HCT116 (cell line): ENCODE results near the gene MAGIX. TPM values are rescaled to one million over a fixed set of nuclear protein-coding genes. Genes with fewer than 3 reads are reported as not detected.

Source experiments
- ATAC-seq: fragments of 200-7000 bp; cut with Tn5 transposase; 2 replicates; pipeline ENCODE4 v1.9.1; 2020; ENCODE audit warnings: mild to moderate bottlenecking, moderate library complexity
- BruUV-seq: library from RNA; stranded (reverse); fragments of 400-500 nt; replicated peaks from 2 replicates; lab custom pipeline; 2021; lab: Mats Ljungman, UMichigan
- CTCF ChIA-PET: fragments of 300-600 bp; sonication (Branson Sonifier 250); formaldehyde crosslinking; loops from one replicate; lab custom pipeline; 2021; ENCODE audit warnings: antibody characterized with exemption; lab: Charles Lee
- POLR2A ChIA-PET: fragments of 300-600, 350-600 bp; sonication (Branson Sonifier 250); formaldehyde crosslinking; loops from one replicate; lab custom pipeline; 2021; ENCODE audit warnings: antibody characterized with exemption; lab: Charles Lee
- RAD21 ChIA-PET, 2 experiments: fragments of 300-600 bp; sonication (Branson Sonifier 250); formaldehyde crosslinking; loops; one replicate each; lab custom pipeline; 2023; ENCODE audit warnings: low total read pairs in 2 of 2; ENCODE audit not compliant: uncharacterized antibody in 2 of 2, unreplicated experiment in 2 of 2, low non-redundant PET in 1 of 2; lab: Charles Lee
- DNase-seq: peaks from one replicate; pipeline ENCODE4 v3.0.0-alpha.2; 2010; ENCODE audit warnings: low read depth, low spot score
- H2AFZ ChIP-seq: fragments of 200-600 bp; shearing (Covaris generic), sonication (generic); 2 replicates; pipeline ENCODE4 v1.6.1; 2017; ENCODE audit warnings: low read depth, mixed run types, mixed read lengths, antibody characterized with exemption, low read length; ENCODE audit not compliant: poor library complexity, severe bottlenecking
- H3K27ac ChIP-seq: 2 replicates; pipeline ENCODE4 v1.5.1; 2012; ENCODE audit warnings: low read depth, low read length
- H3K27me3 ChIP-seq: fragments of 200-600 bp; sonication (generic); 2 replicates; pipeline ENCODE4 v1.6.1; 2016; ENCODE audit warnings: mixed run types, low read length, mixed read lengths; ENCODE audit not compliant: insufficient read depth
- H3K36me3 ChIP-seq, 2 experiments: fragments of 200-500 bp in 1 of 2; fragments of 200-600 bp in 1 of 2; sonication (Bioruptor generic) in 1 of 2; sonication (generic) in 1 of 2; 2 replicates each; pipeline versions ENCODE4 v1.5.1 to v1.6.1; 2014 to 2016; ENCODE audit warnings: low read length in 2 of 2, inconsistent platforms in 1 of 2, mixed read lengths in 1 of 2, mixed run types in 1 of 2; ENCODE audit not compliant: insufficient read depth in 2 of 2, control insufficient read depth in 1 of 2
- H3K4me1 ChIP-seq, 2 experiments: fragments of 200-600 bp in 1 of 2; sonication (generic) in 1 of 2; 2 replicates each; pipeline versions ENCODE4 v1.5.1 to v1.6.1; 2012 to 2017; ENCODE audit warnings: low read length in 2 of 2, inconsistent platforms in 1 of 2, mild to moderate bottlenecking in 1 of 2, mixed read lengths in 1 of 2, mixed run types in 1 of 2, moderate library complexity in 1 of 2; ENCODE audit not compliant: insufficient read depth in 2 of 2, control insufficient read depth in 1 of 2
- H3K4me2 ChIP-seq: fragments of 200-600 bp; sonication (generic); 2 replicates; pipeline ENCODE4 v1.6.1; 2017; ENCODE audit warnings: mixed run types, low read length, mixed read lengths
- H3K4me3 ChIP-seq, 2 experiments: fragments of 200-600 bp in 1 of 2; sonication (generic) in 1 of 2; replicated peaks in 1 of 2; 2 replicates each; pipeline ENCODE4 v1.5.1; 2011 to 2016; ENCODE audit warnings: low read length in 2 of 2, control low read depth in 1 of 2, low read depth in 1 of 2, mild to moderate bottlenecking in 1 of 2, mixed read lengths in 1 of 2, mixed run types in 1 of 2
- H3K79me2 ChIP-seq: fragments of 200-600 bp; sonication (generic); 2 replicates; pipeline ENCODE4 v1.6.1; 2017; ENCODE audit warnings: mild to moderate bottlenecking, mixed run types, low read length, moderate library complexity, mixed read lengths; ENCODE audit not compliant: insufficient read depth
- H3K9ac ChIP-seq: fragments of 200-600 bp; sonication (generic); 2 replicates; pipeline ENCODE4 v1.6.1; 2016; ENCODE audit warnings: low read length, mixed read lengths
- H3K9me2 ChIP-seq: fragments of 200-600 bp; sonication (generic), shearing (Covaris generic); 2 replicates; pipeline ENCODE4 v1.6.1; 2017; ENCODE audit warnings: mixed run types, mild to moderate bottlenecking, moderate library complexity; ENCODE audit not compliant: insufficient read depth
- H3K9me3 ChIP-seq, 2 experiments: fragments of 200-500 bp in 1 of 2; fragments of 200-600 bp in 1 of 2; sonication (Bioruptor generic) in 1 of 2; sonication (generic) in 1 of 2; 2 replicates each; pipeline ENCODE4 v1.6.1; 2014 to 2017; ENCODE audit warnings: low read length in 2 of 2, mixed read lengths in 2 of 2, inconsistent platforms in 1 of 2, low read depth in 1 of 2, mild to moderate bottlenecking in 1 of 2, mixed run types in 1 of 2, moderate library complexity in 1 of 2; ENCODE audit not compliant: control insufficient read depth in 1 of 2, insufficient read depth in 1 of 2
- H4K20me1 ChIP-seq: fragments of 200-600 bp; sonication (generic), shearing (Covaris generic); 2 replicates; pipeline ENCODE4 v1.6.1; 2017; ENCODE audit warnings: mixed run types, mild to moderate bottlenecking, moderate library complexity; ENCODE audit not compliant: insufficient read depth
- CBX3 ChIP-seq: IDR thresholded peaks from 2 replicates; pipeline ENCODE4 v1.6.1; 2012; ENCODE audit warnings: low read depth
- CEBPB ChIP-seq: IDR thresholded peaks from 2 replicates; pipeline ENCODE4 v1.6.1; 2012; ENCODE audit warnings: low read depth
- CTCF ChIP-seq, 3 experiments: fragments of 200-600 bp in 1 of 3; sonication (generic) in 1 of 3; IDR thresholded peaks in 2 of 3; conservative IDR thresholded peaks in 1 of 3; 2 replicates each; pipeline ENCODE4 v1.5.1; 2012 to 2017; ENCODE audit warnings: low read depth in 2 of 3, low read length in 2 of 3, antibody characterized with exemption in 1 of 3, borderline replicate concordance in 1 of 3, control low read depth in 1 of 3, mild to moderate bottlenecking in 1 of 3, mixed read lengths in 1 of 3, mixed run types in 1 of 3, moderate library complexity in 1 of 3; ENCODE audit not compliant: insufficient read depth in 1 of 3
- EZH2 ChIP-seq: fragments of 200-600 bp; sonication (generic); IDR thresholded peaks from 2 replicates; pipeline ENCODE4 v1.6.1; 2017; ENCODE audit warnings: antibody characterized with exemption, mixed run types
- FOSL1 ChIP-seq: IDR thresholded peaks from 2 replicates; pipeline ENCODE4 v1.6.1; 2012; ENCODE audit warnings: low read depth
- MAX ChIP-seq: IDR thresholded peaks from 2 replicates; pipeline ENCODE4 v1.6.1; 2012
- SIN3A ChIP-seq: IDR thresholded peaks from 2 replicates; pipeline ENCODE4 v1.6.1; 2012; ENCODE audit warnings: low read depth
- YY1 ChIP-seq: IDR thresholded peaks from 2 replicates; pipeline ENCODE4 v1.6.1; 2011; ENCODE audit warnings: low read length, low read depth, moderate library complexity, mild to moderate bottlenecking; ENCODE audit not compliant: insufficient replicate concordance; ENCODE audit errors: extremely low read depth
- ZFX ChIP-seq: fragments of 450-650 bp; IDR thresholded peaks from 2 replicates; pipeline ENCODE4 v1.6.1; 2017
- intact Hi-C: fragments of 100-400 bp; cut with micrococcal nuclease; formaldehyde crosslinking; loops from 2 replicates; pipeline ENCODE4 v1.10.0; 2022
- total RNA-seq: library from RNA; stranded (reverse); gene quantifications from one replicate; pipeline ENCODE4 v1.2.1, GENCODE V29; 2021; ENCODE audit not compliant: unreplicated experiment

MAGIX gene
- total RNA-seq, 1 experiment from 2014 or later, result 2.6 TPM

GRCh38 chrX:49155900-49156837 lies 6.4 kb upstream of the MAGIX start:
- ATAC-seq, result peak; percentile 89
- H3K4me2 ChIP-seq, result peak overlapping the region; percentile 74
- no peaks in the 10 kb centered on the region for H3K36me3 ChIP-seq
- peak overlapping the region; percentile 80 for H3K27ac ChIP-seq
- no peaks in the 10 kb centered on the region for H3K9me3 ChIP-seq
- no TSS peak for BruUV-seq
- no peaks in the 10 kb centered on the region for H3K9me2 ChIP-seq
- H2AFZ ChIP-seq, result no peak overlapping the region
- peak overlapping the region; percentile 61 for H3K9ac ChIP-seq
- TF ChIP-seq CTCF (IDR thresholded peaks at IDR 0.05 in 2 of 3, conservative IDR thresholded peaks at IDR 0.05 in 1 of 3; ENCODE audit: borderline replicate concordance in 1 of 3, insufficient read depth in 1 of 3, low read depth in 2 of 3, low read length in 2 of 3), result peak in 2 of 3 experiments; percentile 53 to 71; a peak in 4 of 6 replicates
- no peak for TF ChIP-seq EZH2
- ChIA-PET RAD21 (no interaction called here), POLR2A (interaction anchor here (1.5 to 2.6 kb wide), 3 partner anchors 10 to 35 kb away, joined by 6 to 11 read pairs (median 7); no protein-coding TSS in a partner anchor), CTCF (interaction anchor here (0.6 to 1.8 kb wide), 9 partner anchors 8 to 113 kb away, joined by 3 to 20 read pairs (median 6); partner anchors contain the start of gene TFE3)
- H3K4me1 ChIP-seq, result peaks cover 3 to 32% of the 10 kb centered on the region in 2 experiments
- peak; percentile 51 for DNase-seq
- intact Hi-C loops, result no loop called here
- H3K4me3 ChIP-seq, result peak overlapping the region; percentile 43 to 57
- H4K20me1 ChIP-seq, result no peaks in the 10 kb centered on the region
- no peaks in the 10 kb centered on the region for H3K27me3 ChIP-seq
- no peaks in the 10 kb centered on the region for H3K79me2 ChIP-seq

GRCh38 chrX:49157194-49157593 lies 5.4 kb upstream of the MAGIX start:
- Histone ChIP-seq H3K27ac (no peak overlapping the region), H3K36me3 (no peaks in the 10 kb centered on the region), H3K9ac (no peak overlapping the region), H3K9me2 (no peaks in the 10 kb centered on the region), H3K9me3 (no peaks in the 10 kb centered on the region), H2AFZ (no peak overlapping the region), H3K79me2 (no peaks in the 10 kb centered on the region), H3K4me3 (no peak overlapping the region), H3K27me3 (no peaks in the 10 kb centered on the region), H3K4me2 (no peak overlapping the region), H4K20me1 (no peaks in the 10 kb centered on the region), H3K4me1 (peaks cover 3 to 32% of the 10 kb centered on the region in 2 experiments)
- CTCF ChIA-PET, result no interaction called here
- RAD21 ChIA-PET, result no interaction called here
- DNase-seq (no peak), ATAC-seq (no peak)
- TF ChIP-seq EZH2 (no peak), MAX (no peak), SIN3A (no peak), ZFX (no peak), CTCF (IDR thresholded peaks at IDR 0.05 in 2 of 3, conservative IDR thresholded peaks at IDR 0.05 in 1 of 3; ENCODE audit: borderline replicate concordance in 1 of 3, insufficient read depth in 1 of 3, low read depth in 2 of 3, low read length in 2 of 3) (no peak), YY1 (no peak), CEBPB (no peak), FOSL1 (no peak), CBX3 (no peak)
- POLR2A ChIA-PET, result no interaction called here
- no TSS peak for BruUV-seq
- intact Hi-C loops, result no loop called here
